Activated naive CD4-positive, alpha-beta T cell treated with anti-CD3 and anti-CD28 coated beads for 36 hours (primary cell): Measurements from ENCODE around the gene SMURF2. TPM values are rescaled to one million over a fixed set of nuclear protein-coding genes. Genes with fewer than 3 reads are reported as not detected.

Experiments used
- CTCF ChIA-PET: fragments of 350-600 bp; sonication (Branson Sonifier 250); formaldehyde crosslinking; loops from one replicate; lab custom pipeline; 2021; ENCODE audit warnings: antibody characterized with exemption; lab: Charles Lee
- DNase-seq: peaks from one replicate; pipeline ENCODE4 v3.0.0-alpha.2; 2020
- H3K27ac Mint-ChIP-seq: one replicate; pipeline ENCODE4 v1.8.0; 2021; ENCODE audit warnings: mild to moderate bottlenecking, mixed read lengths
- H3K27me3 Mint-ChIP-seq: one replicate; pipeline ENCODE4 v1.8.0; 2021; ENCODE audit warnings: low read depth, mixed read lengths
- H3K36me3 Mint-ChIP-seq: one replicate; pipeline ENCODE4 v1.8.0; 2021; ENCODE audit warnings: low read depth, mixed read lengths
- H3K4me1 Mint-ChIP-seq: one replicate; pipeline ENCODE4 v1.8.0; 2021; ENCODE audit warnings: low read depth, mixed read lengths
- H3K4me3 Mint-ChIP-seq: one replicate; pipeline ENCODE4 v1.8.0; 2021; ENCODE audit warnings: mild to moderate bottlenecking, moderate library complexity, mixed read lengths
- H3K9me3 Mint-ChIP-seq: one replicate; pipeline ENCODE4 v1.8.0; 2021; ENCODE audit warnings: mixed read lengths
- intact Hi-C: fragments of 100-400 bp; cut with micrococcal nuclease; formaldehyde crosslinking; loops from one replicate; pipeline ENCODE4 v1.15.1; 2023
- total RNA-seq, 2 experiments: library from RNA; stranded (reverse); gene quantifications; one replicate each; pipeline ENCODE4 v1.2.3, GENCODE V29; 2021

The SMURF2 gene
- total RNA-seq, 2 experiments from 2014 or later = 9.6 to 10.7 TPM

- Mint-ChIP-seq H3K4me1 (peaks cover 72% of the 10 kb centered on the region), H3K4me3 (no peak overlapping the region), H3K27ac (peak overlapping the region; percentile 99), H3K27me3 (no peaks in the 10 kb centered on the region), H3K9me3 (no peaks in the 10 kb centered on the region), H3K36me3 (peaks cover 75% of the 10 kb centered on the region)
- CTCF ChIA-PET = interaction anchor here (1.3 to 1.5 kb wide), 3 partner anchors 83 to 146 kb away, joined by 3 to 6 read pairs (median 4); no protein-coding TSS in a partner anchor
- intact Hi-C loops = loop anchor here (10.0 kb wide), 1 partner anchor 551 kb away; the partner anchor contains the start of gene GNA13
- no peak for DNase-seq
Observed at GRCh38 chr17:64503341-64503740, 158.8 kb downstream of the SMURF2 start.

- no peak for DNase-seq
- Mint-ChIP-seq H3K4me1 (peaks cover 72% of the 10 kb centered on the region), H3K9me3 (no peaks in the 10 kb centered on the region), H3K27ac (peak overlapping the region; percentile 99), H3K4me3 (no peak overlapping the region), H3K27me3 (no peaks in the 10 kb centered on the region), H3K36me3 (peaks cover 75% of the 10 kb centered on the region)
- CTCF ChIA-PET = interaction anchor here (1.3 to 1.5 kb wide), 2 partner anchors 82 to 146 kb away, joined by 3 to 6 read pairs; no protein-coding TSS in a partner anchor
- intact Hi-C loops = loop anchor here (10.0 kb wide), 1 partner anchor 552 kb away; the partner anchor contains the start of gene GNA13
Observed at GRCh38 chr17:64502809-64503208, 159.3 kb downstream of the SMURF2 start.

DNA sequence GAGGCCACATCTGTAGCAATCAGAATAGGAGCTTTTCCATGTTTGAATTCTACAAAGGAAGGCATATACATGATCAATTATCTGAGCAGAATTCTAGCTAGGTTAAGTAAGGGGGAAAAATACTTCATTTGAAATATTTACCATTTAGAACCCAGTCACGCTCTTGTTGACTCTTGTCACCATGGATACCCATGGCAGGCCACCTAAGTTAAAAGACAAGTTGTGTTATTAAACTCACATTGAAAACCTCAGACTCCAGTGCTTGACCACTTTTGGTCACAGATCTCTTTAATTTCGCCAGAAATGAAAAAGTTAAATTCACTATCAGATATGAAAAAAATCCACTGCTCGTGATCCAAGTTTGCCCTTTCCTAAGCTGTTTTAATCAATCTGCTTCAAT lies 160.1 kb downstream of the SMURF2 start:
- no peak for DNase-seq

GRCh38 chr17:64500862-64501765 lies 161.0 kb downstream of the SMURF2 start:
- H3K9me3 Mint-ChIP-seq = no peaks in the 10 kb centered on the region

More for the DNA sequence above, 160.1 kb downstream of the SMURF2 start:
- Mint-ChIP-seq H3K9me3 (no peaks in the 10 kb centered on the region), H3K4me1 (peaks cover 75% of the 10 kb centered on the region), H3K27me3 (no peaks in the 10 kb centered on the region), H3K36me3 (peaks cover 70% of the 10 kb centered on the region), H3K27ac (peak overlapping the region; percentile 99), H3K4me3 (no peak overlapping the region)
- intact Hi-C loops = loop anchor here (10.0 kb wide), 1 partner anchor 553 kb away; the partner anchor contains the start of gene GNA13
- CTCF ChIA-PET = interaction anchor here (1.8 kb wide), 1 partner anchor 11 kb away, joined by 4 read pairs; no protein-coding TSS in a partner anchor

DNA sequence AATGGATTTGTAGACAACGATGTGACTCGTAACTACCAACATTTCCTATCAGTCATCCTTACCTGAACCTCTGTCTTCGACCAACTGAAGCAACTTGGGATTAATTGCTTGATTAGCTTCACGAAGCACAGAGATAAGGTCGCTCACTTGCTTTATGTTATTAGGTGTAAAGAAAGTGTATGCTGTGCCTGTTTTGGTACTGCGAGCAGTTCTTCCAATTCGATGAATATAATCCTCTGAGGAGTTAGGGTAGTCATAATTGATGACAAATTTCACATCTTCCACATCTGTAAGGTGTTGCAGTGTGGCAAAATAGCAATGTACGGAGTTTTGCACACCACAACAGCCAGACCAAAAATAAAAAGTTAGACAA lies 161.6 kb downstream of the SMURF2 start:
- H3K4me1 Mint-ChIP-seq = peaks cover 80% of the 10 kb centered on the region
- H3K27me3 Mint-ChIP-seq = no peaks in the 10 kb centered on the region
- H3K27ac Mint-ChIP-seq = peak overlapping the region; percentile 99
- H3K9me3 Mint-ChIP-seq = no peaks in the 10 kb centered on the region
- peaks cover 70% of the 10 kb centered on the region for H3K36me3 Mint-ChIP-seq
- intact Hi-C loops = loop anchor here (10.0 kb wide), 1 partner anchor 554 kb away; the partner anchor contains the start of gene GNA13
- DNase-seq = no peak
- H3K4me3 Mint-ChIP-seq = no peak overlapping the region
- CTCF ChIA-PET = interaction anchor here (1.8 kb wide), 1 partner anchor 9 kb away, joined by 4 read pairs; no protein-coding TSS in a partner anchor

More at GRCh38 chr17:64500862-64501765, 161.0 kb downstream of the SMURF2 start:
- Mint-ChIP-seq H3K4me3 (no peak overlapping the region), H3K27ac (peak overlapping the region; percentile 99), H3K4me1 (peaks cover 78% of the 10 kb centered on the region), H3K27me3 (no peaks in the 10 kb centered on the region), H3K36me3 (peaks cover 73% of the 10 kb centered on the region)
- intact Hi-C loops = loop anchor here (10.0 kb wide), 1 partner anchor 554 kb away; the partner anchor contains the start of gene GNA13
- CTCF ChIA-PET = interaction anchor here (1.8 kb wide), 1 partner anchor 10 kb away, joined by 4 read pairs; no protein-coding TSS in a partner anchor
- no peak for DNase-seq

DNA sequence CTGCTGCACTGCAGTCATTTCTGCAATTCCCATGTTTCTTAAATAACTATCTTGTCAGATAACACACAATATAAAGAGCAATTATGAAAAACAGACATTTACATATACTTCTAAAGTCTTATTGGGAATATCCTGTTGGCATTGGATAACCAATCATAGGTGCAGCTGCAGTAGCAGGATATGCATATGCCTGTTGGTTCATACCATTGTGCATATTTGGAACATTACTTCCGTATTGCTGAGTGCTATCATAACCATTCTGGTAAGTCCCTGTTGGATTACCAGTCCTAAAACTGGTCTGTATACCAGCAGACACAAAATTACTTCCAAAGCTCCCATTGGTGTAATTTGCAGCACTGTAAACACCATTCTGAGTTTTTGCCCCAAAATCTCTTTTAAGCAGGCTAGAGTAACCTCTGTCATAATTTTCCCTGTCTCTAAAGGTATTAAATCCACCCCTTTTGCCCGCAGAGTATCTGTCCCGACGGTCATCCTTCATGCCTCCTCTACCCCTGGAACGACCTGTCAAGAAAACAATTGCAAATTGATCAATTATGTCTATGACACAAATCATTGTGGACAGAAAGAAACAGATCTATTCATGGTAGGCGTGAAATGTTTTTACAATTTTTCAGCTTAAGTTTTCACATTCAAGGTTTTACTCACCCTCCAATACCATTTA lies 162.2 kb downstream of the SMURF2 start:
- no peak for DNase-seq
- intact Hi-C loops = loop anchor here (5.0 to 10.0 kb wide), 2 partner anchors 237 to 555 kb away; partner anchors contain the start of gene GNA13
- CTCF ChIA-PET = no interaction called here
- Mint-ChIP-seq H3K4me1 (peaks cover 82% of the 10 kb centered on the region), H3K36me3 (peaks cover 65% of the 10 kb centered on the region), H3K27ac (peak overlapping the region; percentile 99), H3K4me3 (no peak overlapping the region), H3K27me3 (no peaks in the 10 kb centered on the region), H3K9me3 (no peaks in the 10 kb centered on the region)

DNA sequence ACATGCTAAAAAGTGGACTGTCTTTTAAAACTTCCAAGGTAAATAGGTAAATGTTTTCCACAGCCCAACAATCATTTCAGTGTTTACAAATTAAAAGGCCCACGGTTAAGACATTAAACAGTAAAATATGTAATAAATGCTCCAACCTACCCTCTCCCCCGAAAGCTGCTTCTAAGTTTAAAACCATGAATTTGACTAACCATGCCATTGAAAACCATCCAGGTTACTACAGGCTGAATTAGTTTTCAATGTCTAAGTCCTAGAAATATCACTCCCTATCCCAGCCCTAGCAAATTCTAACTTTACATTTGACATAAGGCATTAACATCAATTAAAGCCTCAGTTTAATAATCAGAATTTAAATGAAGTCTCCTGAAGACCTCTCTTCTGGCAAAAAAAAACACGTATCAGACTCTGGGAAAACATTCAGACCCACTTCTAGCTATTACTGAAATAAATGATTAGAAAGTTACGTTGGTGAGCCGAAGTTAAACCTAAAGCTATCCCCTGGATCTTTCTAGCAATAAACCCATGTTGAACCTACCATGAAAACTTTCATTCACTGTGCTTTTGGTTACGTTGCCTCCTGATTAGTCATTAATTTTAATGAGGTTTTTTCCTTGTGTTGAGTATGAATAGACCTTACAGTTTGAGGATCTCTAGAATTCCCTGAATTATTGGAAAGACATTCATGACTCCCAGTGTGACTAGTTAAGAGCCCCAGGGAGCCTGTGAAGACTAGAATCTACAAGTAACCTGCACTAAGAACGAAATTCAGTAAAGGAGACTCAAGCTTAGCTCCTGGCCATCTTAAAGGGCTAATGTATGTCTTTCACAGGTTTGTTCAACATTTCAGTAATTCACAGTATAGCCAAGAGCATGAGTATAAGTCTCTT lies 163.6 kb downstream of the SMURF2 start:
- Mint-ChIP-seq H3K4me3 (no peak overlapping the region), H3K4me1 (peaks cover 82% of the 10 kb centered on the region), H3K36me3 (peaks cover 60% of the 10 kb centered on the region), H3K27me3 (no peaks in the 10 kb centered on the region), H3K9me3 (no peaks in the 10 kb centered on the region), H3K27ac (peak overlapping the region; percentile 97)
- CTCF ChIA-PET = interaction anchor here (0.5 to 1.5 kb wide), 6 partner anchors 17 to 1117 kb away, joined by 3 to 7 read pairs (median 4); no protein-coding TSS in a partner anchor
- intact Hi-C loops = loop anchor here (5.0 kb wide), 1 partner anchor 239 kb away; no protein-coding TSS in a partner anchor
- DNase-seq = no peak

DNA sequence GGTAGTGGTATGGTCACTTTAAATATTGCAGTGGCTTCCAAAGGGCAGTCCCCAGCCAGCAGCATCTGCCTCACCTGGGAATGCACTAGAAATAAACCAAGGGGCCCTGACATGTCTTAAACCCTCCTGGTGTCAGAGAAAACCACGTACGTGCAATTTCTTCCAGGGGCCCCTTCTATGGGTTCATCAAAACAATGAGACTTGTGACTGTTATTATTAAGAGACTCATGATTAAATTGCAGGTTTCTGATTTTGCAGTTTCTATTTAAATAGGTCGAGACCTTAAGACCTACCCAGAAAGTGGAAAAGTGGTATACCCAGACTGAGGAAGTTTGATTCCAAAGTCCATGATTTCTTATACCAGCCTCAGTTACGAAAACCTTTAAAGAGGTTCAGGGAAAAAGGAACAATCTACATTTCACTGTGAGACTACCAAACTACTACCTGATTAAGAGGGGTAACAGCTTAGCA lies 164.5 kb downstream of the SMURF2 start:
- H3K4me1 Mint-ChIP-seq = peaks cover 78% of the 10 kb centered on the region
- no peaks in the 10 kb centered on the region for H3K27me3 Mint-ChIP-seq
- peak overlapping the region; percentile 100 for H3K4me3 Mint-ChIP-seq
- intact Hi-C loops = loop anchor here (1.0 to 5.0 kb wide), 5 partner anchors 9 to 477 kb away; partner anchors contain the start of genes CEP95, DDX5 and ICAM2
- peaks cover 54% of the 10 kb centered on the region for H3K36me3 Mint-ChIP-seq
- no peaks in the 10 kb centered on the region for H3K9me3 Mint-ChIP-seq
- CTCF ChIA-PET = interaction anchor here (0.5 to 2.7 kb wide), 7 partner anchors 8 to 152 kb away, joined by 3 to 29 read pairs (median 4); partner anchors contain the start of genes CEP95 and DDX5
- H3K27ac Mint-ChIP-seq = peak overlapping the region; percentile 97
- no peak for DNase-seq

GRCh38 chr17:64496786-64497564 lies 165.1 kb downstream of the SMURF2 start, which contains the start of gene POLG2:
Gene POLG2, minus strand, starts transcription at chr17:64497054. Its CDS starts 86 bp downstream, at chr17:64496968.
- DNase-seq = peak; percentile 96
- no peaks in the 10 kb centered on the region for H3K27me3 Mint-ChIP-seq
- peaks cover 74% of the 10 kb centered on the region for H3K4me1 Mint-ChIP-seq
- H3K36me3 Mint-ChIP-seq = peaks cover 51% of the 10 kb centered on the region
- peak within 1 kb of the TSS; percentile 97 for H3K27ac Mint-ChIP-seq
- CTCF ChIA-PET = interaction anchor here (0.6 to 2.7 kb wide), 8 partner anchors 8 to 153 kb away, joined by 3 to 29 read pairs (median 4); partner anchors contain the start of genes CEP95 and DDX5
- intact Hi-C loops = loop anchor here (1.0 to 5.0 kb wide), 5 partner anchors 9 to 476 kb away; partner anchors contain the start of genes CEP95, DDX5 and ICAM2
- H3K4me3 Mint-ChIP-seq = peak within 1 kb of the TSS; percentile 100
- H3K9me3 Mint-ChIP-seq = no peaks in the 10 kb centered on the region

DNA sequence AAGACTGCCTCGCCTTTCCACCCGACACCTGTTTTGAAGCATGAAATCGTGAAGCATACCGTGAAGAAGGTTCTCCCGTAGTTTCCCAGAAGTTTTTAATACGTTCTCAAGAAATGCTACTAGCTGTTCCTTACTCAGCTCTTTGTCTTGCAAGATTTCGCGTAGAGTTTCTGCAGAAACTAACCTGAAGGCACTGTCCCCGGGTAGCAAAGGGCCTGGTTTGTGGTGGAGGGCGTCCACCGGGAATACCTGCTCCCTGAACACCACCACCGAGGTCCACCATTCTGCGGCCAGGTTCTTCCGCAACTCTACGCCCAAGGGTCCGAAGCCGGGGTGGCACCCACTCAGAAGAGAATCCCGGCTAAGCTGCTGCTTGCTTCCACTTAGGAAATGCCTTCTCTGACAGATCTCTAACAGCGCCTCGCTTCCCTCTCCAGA lies 165.7 kb downstream of the SMURF2 start:
- intact Hi-C loops = loop anchor here (2.0 to 5.0 kb wide), 3 partner anchors 152 to 476 kb away; partner anchors contain the start of gene ICAM2
- no peaks in the 10 kb centered on the region for H3K9me3 Mint-ChIP-seq
- H3K27ac Mint-ChIP-seq = peak overlapping the region; percentile 97
- peaks cover 70% of the 10 kb centered on the region for H3K4me1 Mint-ChIP-seq
- CTCF ChIA-PET = interaction anchor here (0.6 to 2.7 kb wide), 5 partner anchors 9 to 153 kb away, joined by 3 to 29 read pairs (median 3); partner anchors contain the start of genes CEP95 and DDX5
- peaks cover 47% of the 10 kb centered on the region for H3K36me3 Mint-ChIP-seq
- DNase-seq = no peak
- no peaks in the 10 kb centered on the region for H3K27me3 Mint-ChIP-seq
- peak overlapping the region; percentile 100 for H3K4me3 Mint-ChIP-seq
